Suprapubic skin (tissue), 4 donors: ENCODE measurements around the gene BDKRB1.

ENCODE experiments used
- CTCF ChIP-seq, 2 donors: fragments of 200-600 bp in 1 of 2; fragments of 450-650 bp in 1 of 2; sonication (generic) in 1 of 2; IDR thresholded peaks; one replicate each; pipeline ENCODE4 v1.5.1; 2016 to 2019; ENCODE audit warnings: antibody characterized with exemption in 2 of 2, mild to moderate bottlenecking in 1 of 2, moderate library complexity in 1 of 2
- POLR2A ChIP-seq, 2 donors: fragments of 450-650 bp; IDR thresholded peaks; one replicate each; pipeline ENCODE4 v1.6.1; 2017; ENCODE audit warnings: antibody characterized with exemption in 2 of 2, mild to moderate bottlenecking in 2 of 2, moderate library complexity in 2 of 2
- POLR2AphosphoS5 ChIP-seq, 3 donors: sonication (generic); formaldehyde crosslinking; IDR thresholded peaks; one replicate each; pipeline ENCODE4 v1.6.1; 2017; ENCODE audit warnings: antibody characterized with exemption in 3 of 3

DNA sequence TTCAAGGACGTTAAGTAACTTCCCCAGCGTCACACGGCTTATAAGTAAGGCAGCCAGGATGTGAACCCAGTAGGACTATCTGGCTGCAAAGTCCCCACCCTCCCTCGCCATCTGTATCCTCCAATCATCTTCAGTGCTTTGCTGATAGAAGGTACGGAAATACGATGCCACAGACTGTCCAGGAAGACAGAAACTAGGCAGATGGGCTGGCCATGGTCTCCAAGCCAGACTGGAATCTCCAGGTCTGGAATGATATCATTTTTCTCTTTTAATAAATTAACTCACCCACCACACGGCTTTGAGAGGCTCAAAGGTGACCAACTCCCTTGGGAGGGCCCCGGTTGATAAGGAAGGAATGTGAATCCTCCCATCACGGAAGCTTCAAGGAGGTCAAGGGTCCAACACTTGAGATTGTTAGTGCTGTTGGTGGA, 16.3 kb upstream of the BDKRB1 start:
- TF ChIP-seq POLR2A (IDR thresholded peaks at IDR 0.05) (no peak), CTCF (IDR thresholded peaks at IDR 0.05) (no peak), POLR2AphosphoS5 (IDR thresholded peaks at IDR 0.05) (no peak)
